HG03439 (cell line): ENCODE data around the gene STOML1.

Experiments used
- ATAC-seq: cut with Tn5 transposase; IDR thresholded peaks from one replicate; pipeline ENCODE4 v1.9.1; 2021; ENCODE audit warnings: mild to moderate bottlenecking, moderate library complexity; ENCODE audit not compliant: unreplicated experiment

Gene STOML1

GRCh38 chr15:73934281-73934680, 57.8 kb downstream of the STOML1 start:
- ATAC-seq: no peak

- no peak for ATAC-seq
Measured at GRCh38 chr15:73932381-73933191, 59.5 kb downstream of the STOML1 start.

GRCh38 chr15:73931441-73931840, 60.7 kb downstream of the STOML1 start:
- no peak for ATAC-seq

- ATAC-seq: no peak
Measured at GRCh38 chr15:73930790-73931281, 61.3 kb downstream of the STOML1 start.

- no peak for ATAC-seq
Measured at GRCh38 chr15:73930371-73930770, 61.7 kb downstream of the STOML1 start.

GRCh38 chr15:73928971-73929627, 63.0 kb downstream of the STOML1 start:
- no peak for ATAC-seq
